Stimulated activated CD4-positive, alpha-beta T cell treated with anti-CD3 and anti-CD28 coated beads, Interleukin-12 subunit alpha, Interleukin-12 subunit beta, amount 100 ng/mL, for 4 hours (primary cell): ENCODE data around the gene SORCS2.
A peak's percentile ranks its signal among the peaks of the same experiment; 100 is the strongest.

Source experiments
- DNase-seq: peaks from one replicate; pipeline ENCODE4 v3.0.0-alpha.2; 2020

The SORCS2 gene

GRCh38 chr4:7649741-7650531, 457.6 kb downstream of the SORCS2 start:
- peak; percentile 10 for DNase-seq

- DNase-seq = no peak
Measured at GRCh38 chr4:7650606-7651385, 458.5 kb downstream of the SORCS2 start.

- DNase-seq = no peak
Measured at GRCh38 chr4:7651461-7651921, 459.2 kb downstream of the SORCS2 start.

GRCh38 chr4:7652006-7652405, 459.7 kb downstream of the SORCS2 start:
- DNase-seq = no peak

GRCh38 chr4:7652451-7652881, 460.1 kb downstream of the SORCS2 start:
- no peak for DNase-seq

DNA sequence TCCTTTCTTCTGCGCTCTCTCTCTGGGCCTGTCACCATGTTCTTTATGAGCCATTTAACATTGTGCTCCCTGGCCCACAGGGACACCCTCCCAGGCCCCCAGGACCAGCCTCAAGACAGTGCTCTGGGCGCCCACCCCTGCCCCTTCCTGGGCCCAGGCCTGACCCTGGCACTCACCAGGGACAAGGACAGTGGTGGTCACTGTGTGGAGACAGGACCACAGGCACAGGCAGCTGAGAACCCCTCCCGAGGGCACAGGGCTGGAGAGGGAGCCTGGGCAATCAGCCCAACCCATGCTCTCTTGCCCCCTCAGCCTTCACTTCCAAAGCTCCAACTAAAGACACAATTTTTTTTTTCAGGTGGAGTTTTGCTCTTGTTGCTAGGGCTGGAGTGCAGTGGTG, 460.6 kb downstream of the SORCS2 start:
- no peak for DNase-seq

- no peak for DNase-seq
Measured at GRCh38 chr4:7653510-7654369, 461.4 kb downstream of the SORCS2 start.

GRCh38 chr4:7654550-7655445, 462.5 kb downstream of the SORCS2 start:
- DNase-seq = no peak

DNA sequence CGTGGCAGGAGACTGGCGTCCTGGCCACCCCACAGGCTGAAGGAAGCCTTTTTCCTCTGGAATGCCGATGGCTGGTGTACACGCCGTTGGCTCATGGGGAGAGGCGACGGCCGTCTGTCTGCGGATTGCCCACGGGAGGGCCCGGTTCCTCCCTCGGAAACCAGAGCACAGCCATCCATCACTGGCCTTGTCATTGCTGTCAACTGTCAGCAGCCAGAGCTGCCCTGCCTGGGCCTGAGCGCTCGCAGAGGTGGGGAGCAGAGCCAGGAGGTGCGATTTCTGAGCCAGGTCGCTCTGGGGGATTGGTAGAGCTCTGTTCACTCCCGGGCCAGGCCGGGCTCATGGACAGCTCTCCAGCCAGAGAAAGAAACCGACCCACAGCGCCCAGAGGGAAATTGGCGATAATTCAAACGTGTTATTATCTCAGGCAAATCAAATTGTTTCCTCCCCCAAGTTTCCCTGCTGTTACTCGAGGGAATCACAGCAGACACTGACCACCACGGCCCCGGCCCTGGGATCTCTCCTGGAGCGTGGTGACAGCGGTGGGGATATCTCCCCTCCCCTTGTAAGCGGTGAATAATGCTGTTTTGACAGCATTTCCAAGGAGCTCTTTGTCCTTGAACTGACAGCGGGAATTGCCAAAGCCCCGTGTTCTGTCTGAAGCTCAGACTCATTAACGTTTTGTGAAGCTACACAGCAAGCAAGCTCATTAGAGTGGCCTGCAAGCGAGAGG, 463.3 kb downstream of the SORCS2 start:
- DNase-seq = no peak

DNA sequence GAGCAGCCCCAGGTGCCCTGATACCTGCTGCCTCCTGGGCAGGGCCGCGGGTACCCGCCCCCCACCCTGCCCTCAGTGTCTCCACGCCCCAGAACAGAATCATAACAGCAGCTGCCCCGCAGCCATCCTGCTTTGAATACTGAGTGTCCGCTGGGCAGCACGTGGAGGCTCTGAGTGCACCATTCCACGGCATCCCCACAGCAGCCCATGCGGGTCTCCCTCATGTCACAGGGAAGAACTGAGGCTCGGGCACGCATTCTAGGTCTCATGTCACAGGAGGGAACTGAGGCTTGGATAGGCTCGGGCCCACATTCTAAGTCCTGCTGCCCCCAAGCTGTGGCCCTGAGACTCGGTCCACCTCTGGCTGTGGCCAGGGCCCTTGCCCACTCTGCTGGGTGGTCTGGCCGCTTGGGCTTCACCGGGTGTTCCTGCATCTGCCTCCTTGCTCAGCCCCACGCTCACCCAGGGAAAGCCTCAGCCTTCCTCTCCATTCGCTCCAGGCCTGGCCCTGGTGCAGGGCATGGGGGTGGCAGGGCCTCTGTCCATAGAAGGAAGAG, 464.0 kb downstream of the SORCS2 start:
- no peak for DNase-seq

DNA sequence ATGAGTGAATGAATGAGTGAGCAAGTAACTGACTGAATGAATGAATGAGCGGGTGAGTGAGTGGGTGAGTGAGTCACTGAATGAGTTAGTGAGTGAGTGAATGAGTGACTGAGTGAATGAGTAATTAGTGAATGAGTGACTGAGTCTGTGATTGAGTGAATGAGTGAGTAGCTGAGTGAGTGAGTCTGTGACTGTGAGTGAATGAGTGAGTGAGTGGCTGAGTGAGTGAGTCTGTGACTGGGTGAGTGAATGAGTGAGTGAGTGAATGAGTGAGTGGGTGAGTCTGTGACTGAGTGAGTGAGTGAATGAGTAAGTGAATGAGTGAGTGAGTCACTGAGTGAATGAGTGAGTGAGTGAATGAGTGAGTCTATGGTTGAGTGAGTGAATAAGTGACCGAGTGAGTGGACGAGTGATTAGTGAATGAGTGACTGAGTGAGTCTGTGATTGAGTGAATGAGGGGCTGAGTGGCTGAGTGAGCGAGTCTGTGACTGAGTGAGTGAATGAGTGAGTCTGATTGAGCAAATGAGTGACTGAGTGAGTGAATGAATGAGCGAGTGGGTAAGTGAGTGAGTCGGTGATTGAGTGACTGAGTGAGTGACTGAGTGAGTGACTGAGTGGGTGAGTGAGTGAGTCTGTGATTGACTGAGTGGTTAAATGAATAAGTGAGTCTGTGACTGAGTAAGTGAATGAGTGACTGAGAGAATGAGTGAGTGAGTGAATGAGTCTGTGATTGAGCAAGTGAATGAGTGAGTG, 465.4 kb downstream of the SORCS2 start:
- DNase-seq = no peak

- DNase-seq = no peak
Measured at GRCh38 chr4:7658341-7659204, 466.2 kb downstream of the SORCS2 start.

GRCh38 chr4:7659429-7660175, 467.3 kb downstream of the SORCS2 start:
- no peak for DNase-seq

GRCh38 chr4:7660176-7661039, 468.1 kb downstream of the SORCS2 start:
- DNase-seq = no peak

DNA sequence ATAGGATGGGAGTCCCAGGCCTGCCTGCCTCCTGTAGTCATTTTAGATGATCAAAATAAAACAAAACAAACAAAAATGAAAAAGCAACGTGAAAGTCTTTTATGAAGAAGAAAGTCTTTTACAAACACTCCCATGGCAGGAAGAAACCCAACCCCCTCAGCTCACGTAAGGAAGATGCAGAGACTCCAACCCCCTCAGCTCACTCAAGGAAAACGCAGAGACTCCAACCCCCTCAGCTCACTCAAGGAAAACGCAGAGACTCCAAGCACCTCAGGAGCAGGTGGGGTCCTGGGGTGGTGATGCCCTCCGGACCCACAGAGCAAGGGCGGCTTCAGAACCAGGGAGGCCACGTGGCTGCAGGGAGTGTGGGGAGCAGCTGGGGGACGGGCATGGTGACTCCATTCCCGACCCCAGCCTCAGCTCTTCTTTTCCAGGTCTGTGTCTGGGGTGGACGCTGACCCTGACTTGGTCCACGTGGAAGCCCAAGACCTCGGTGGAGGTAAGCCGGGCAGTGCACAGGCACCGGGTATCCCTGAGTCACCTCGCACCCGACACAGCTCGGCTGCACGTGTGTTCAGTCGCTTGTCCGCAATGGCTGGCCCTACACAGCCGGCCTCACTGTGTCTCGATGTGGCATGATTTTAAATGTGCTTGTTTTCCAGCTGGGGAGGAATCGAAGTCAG, 468.9 kb downstream of the SORCS2 start:
- DNase-seq = no peak

DNA sequence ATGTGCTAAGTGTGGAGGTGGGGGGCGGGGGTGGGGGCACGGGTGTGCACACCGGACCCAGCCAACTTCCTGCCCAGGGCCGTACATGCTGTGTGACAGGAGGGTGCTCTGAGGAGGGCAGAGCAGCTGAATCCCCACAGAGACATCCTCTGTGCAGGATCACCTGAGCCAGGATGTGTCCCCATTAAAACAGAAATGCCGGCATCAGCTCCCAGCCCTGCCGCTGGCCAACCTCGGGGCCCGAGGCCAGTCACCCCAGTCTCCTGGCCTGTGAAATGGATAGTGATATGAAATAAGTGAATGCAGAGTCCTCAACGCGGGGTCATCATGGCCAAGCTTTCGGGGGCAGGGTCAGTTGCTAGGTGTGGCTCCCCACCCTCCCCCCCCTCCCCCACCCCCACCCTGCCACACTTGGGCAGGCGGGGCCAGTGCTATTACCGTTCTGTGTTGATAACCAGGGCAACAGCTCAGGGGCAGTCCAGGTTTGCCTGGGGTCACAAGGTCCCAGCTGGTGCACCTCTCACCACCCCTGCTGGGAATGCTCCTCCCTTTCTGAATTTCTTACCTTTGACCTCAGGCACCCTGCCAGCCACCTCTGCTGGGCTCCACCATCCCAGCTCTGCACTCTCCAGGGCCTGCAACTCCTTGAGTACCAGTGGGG, 469.6 kb downstream of the SORCS2 start:
- no peak for DNase-seq
